Posterior vena cava (tissue), 2 donors: ENCODE data around the gene ARHGEF28. TPM values are rescaled to one million over a fixed set of nuclear protein-coding genes. Genes with fewer than 3 reads are reported as not detected.

Source experiments
- DNase-seq: peaks from one replicate; pipeline ENCODE4 v3.0.0-alpha.2; 2020; ENCODE audit warnings: low spot score
- intact Hi-C, 2 donors: fragments of 100-400 bp; cut with DNase I; formaldehyde crosslinking; loops; one replicate each; pipeline versions ENCODE4 v1.14.1 to v1.14.2; 2022 to 2023
- total RNA-seq, 2 donors: library from RNA; stranded (reverse); fragmentation: NEBNext Ultra II Directional; extraction: Animal tissue kit (Norgen Biotek cat#: 25700); gene quantifications; one replicate each; pipeline ENCODE4 v1.2.1, GENCODE V29; 2021
- donor health status: DM: yes; HTN: yes; CAD: no.
- donor health status: DM: yes; HTN: yes; CAD: no.

Gene ARHGEF28
- total RNA-seq, 2 donors from 2014 or later: 12.7 to 13.0 TPM

DNA sequence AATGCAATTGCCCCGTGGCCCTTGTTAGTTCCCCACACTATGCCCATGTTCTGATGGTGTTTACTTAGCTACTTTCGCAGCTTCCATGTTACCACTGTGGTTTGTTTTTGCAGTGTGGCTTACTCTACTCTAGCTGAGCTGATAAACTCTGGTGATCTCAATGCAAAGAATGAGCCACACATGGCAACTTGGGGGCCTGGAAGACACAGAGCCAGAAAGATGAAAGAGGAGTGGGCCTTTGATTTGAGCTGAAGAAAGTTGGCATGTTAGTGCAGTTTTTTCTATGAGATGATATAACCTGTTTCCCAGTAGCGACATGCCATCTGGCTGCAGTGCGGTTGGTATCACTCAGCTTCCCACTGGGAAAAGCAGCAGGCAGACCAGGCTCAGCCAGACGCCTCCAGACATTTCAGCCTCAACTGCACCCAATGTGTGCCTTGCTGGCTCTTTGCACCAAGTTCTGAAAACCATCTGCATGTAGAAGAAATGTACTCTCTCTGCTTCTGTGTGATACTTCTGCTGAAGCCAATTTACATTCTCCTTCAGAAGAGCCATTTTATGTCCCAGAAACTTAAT, 329.4 kb downstream of the ARHGEF28 start:
- intact Hi-C loops: no loop called here
- no peak for DNase-seq

DNA sequence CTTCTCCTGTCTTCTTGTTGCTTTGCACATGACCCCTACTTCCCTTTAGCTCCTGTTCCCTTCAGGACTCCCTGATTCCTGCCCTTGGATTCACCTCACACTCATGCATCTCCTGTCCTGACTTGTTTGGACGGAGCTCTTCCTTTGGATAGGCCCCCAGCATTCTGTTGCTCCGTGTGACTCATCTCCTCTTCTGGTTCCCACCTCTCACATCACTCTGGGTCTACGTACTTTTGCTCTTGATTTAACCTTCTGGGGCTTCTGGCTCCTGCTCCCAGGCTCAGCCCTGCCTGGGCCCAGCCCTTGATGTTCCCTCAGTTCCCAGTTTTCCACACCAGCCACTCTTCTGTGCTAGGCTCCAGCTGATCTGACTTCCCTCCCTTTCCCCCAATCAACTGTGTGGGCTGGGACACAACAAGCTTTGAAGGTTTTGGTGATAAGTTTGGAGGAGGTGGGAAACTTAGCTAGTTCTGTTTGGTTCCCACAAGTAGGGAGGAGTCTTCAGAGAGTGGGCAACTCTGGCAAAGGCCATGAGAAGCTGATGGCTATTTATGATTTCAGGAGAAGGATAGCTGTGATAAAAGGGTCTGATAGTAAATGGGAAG, 331.5 kb downstream of the ARHGEF28 start:
- intact Hi-C loops: no loop called here
- DNase-seq: no peak

DNA sequence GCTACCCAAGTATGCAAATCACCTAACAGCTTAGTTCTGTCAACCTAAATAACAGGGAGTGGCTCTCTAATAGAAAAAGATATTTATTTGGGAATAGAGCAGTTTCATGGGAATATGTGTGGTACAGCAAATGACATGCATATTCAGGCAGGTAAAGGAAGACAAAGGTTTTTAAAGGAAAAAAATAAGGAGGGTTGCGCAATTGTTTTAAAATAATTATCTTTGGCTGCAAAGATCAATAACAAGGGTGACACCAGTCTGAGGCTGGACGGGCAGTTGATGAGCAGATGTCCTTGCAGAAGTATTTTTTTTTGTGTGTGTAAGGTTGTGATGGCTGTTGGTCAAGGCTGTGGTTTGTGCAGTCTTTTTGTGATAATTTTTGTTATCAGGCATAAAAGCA, 332.0 kb downstream of the ARHGEF28 start:
- no peak for DNase-seq
- intact Hi-C loops: no loop called here

- intact Hi-C loops: no loop called here
- no peak for DNase-seq
These were observed 334.0 kb downstream of the ARHGEF28 start for GRCh38 chr5:73960023-73960422.

GRCh38 chr5:73960426-73960825, 334.4 kb downstream of the ARHGEF28 start:
- DNase-seq: no peak
- intact Hi-C loops: no loop called here

- DNase-seq: no peak
- intact Hi-C loops: no loop called here
These were observed 336.9 kb downstream of the ARHGEF28 start for GRCh38 chr5:73962801-73963425.

DNA sequence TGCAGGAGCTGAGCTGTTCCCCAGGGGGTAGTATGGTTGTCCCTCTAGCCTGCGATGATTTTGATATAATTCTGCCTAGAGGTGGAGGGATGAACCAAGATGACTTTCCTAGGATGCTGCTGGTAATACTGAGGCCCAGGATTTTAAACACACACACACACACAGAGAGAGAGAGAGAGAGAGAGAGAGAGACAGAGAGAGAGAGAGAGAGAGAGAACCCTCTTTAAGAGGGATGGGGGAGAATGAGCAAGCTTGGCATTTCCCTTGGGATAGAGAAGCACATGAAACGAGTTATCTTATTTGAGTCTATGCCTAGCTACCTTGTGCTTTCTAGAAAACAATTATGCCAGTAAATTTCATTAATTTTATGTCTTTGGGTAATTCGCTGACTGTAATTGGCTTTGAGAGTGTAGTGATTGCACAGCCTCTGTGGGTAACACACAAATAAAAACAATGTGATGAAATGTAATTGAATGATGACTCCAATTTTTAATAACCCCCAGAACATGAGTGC, 338.4 kb downstream of the ARHGEF28 start:
- intact Hi-C loops: no loop called here
- no peak for DNase-seq

- DNase-seq: no peak
- intact Hi-C loops: no loop called here
These were observed 340.5 kb downstream of the ARHGEF28 start for GRCh38 chr5:73966451-73966850.

DNA sequence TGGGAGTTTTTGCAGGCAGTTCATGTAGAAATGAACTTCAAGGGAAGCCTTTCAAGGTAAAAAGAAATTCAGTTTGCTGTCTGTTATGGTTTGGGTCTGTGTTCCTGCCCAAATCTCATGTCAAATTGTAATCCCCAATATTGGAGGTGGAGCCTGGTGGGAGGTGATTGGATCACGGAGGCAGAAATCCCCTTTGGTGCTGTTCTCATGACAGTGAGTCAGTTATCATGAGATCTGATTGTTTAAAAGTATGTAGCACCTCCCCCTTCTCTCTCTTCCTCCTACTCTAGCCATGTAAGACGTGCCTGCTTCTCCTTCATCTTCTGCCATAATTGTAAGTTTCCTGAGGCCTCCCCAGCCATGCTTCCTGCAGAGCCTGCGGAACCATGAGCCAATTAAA, 341.4 kb downstream of the ARHGEF28 start:
- intact Hi-C loops: no loop called here
- DNase-seq: no peak

DNA sequence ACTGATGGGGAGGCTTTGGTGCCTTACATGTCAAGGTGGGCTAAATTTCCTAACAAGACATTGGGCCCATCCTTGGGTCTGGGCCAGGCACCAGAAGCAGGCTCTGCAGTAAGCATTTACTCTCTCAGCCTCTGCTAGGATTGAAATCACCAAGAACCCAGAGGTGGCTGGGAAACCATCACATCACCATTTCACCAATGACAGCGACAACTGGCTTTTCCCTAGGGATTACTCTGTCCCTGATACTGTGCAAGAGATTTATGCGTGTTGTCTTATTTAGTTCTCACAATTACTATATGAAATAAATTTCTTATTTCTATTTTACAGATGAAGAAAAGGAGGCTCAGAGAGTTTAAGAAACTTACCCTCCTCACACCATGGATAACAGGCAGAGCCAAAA, 342.2 kb downstream of the ARHGEF28 start:
- intact Hi-C loops: no loop called here
- DNase-seq: no peak

GRCh38 chr5:73968729-73969128, 342.7 kb downstream of the ARHGEF28 start:
- no peak for DNase-seq
- intact Hi-C loops: no loop called here

DNA sequence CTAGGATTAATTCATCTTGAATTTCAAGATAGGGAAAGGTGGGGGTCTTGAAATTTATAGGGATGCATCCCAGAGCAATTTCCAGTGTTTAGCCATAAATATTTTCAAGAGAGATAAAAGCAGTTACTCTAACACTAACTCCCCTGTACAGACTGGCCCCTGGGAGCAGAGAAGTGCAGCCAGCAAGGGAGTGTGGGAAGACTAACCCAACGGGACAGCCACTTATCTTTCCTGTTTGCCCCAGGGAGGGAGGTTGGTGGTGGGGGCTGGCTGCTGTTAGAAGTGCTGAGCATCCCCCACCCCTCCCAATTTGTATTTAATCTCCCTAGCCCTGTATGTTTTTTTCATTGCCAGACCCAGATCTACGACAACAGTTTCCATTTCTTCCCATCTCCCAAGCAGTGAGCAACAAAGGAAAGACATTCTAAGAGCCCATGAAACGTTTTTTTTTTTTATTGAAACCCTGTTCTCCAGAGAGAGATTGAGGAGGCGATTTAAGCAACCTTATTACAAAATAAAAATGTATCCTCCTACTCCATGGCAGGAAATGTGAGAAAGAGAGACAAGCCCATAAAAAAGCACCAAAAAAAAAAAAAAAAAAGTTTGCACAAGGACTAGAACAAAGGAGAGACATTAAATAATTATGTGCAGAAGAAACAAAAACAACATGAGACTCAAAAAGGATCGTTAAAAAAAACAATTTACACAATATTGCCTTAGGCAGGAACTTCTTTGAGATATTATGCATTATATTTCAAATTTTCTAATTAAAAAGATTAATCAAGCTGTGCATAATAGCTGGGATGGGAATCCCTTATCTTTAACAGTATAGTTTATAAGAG, 343.4 kb downstream of the ARHGEF28 start:
- intact Hi-C loops: no loop called here
- DNase-seq: no peak

DNA sequence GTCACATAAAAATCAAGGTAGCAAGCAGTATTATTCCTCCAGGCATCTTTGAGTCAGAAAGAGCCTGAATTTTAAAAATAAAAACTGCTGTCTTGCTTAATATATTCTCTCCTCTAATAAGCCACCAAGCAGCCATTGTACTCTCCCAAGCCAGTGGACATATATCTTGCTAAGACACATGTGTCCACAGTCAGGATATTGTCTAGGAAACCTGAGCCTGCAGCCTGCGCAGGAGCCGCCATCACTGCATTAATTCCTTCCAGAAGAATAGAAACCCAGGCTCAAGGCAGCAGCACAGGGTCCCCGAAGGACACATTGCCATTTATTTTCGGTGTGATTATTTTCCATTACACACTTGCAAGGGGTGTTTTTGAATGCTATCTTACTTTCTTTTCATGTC, 345.3 kb downstream of the ARHGEF28 start:
- intact Hi-C loops: no loop called here
- no peak for DNase-seq

GRCh38 chr5:73973135-73973534, 347.1 kb downstream of the ARHGEF28 start:
- intact Hi-C loops: no loop called here
- DNase-seq: no peak

DNA sequence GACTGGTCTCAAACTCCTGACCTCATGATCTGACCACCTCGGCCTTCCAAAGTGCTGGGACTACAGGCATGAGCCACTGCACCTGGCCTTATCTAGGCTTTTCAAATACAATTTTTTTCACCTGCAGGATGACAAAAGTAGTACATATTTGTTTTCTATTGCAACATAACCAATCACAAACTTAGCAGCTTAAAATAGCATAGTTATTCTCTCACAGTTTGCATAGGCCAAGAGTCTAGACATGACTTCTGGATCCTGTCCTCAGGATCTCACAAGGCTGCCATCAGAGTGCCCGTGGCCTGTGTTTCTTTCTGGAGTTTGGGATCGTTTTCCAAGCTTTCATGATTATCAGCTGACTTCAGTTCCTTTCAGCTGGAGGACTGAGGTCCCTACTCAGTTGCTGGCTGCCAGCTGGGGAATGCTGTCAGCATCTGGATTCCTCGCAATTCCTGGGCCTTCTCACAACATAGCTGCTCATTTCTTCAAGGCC, 348.9 kb downstream of the ARHGEF28 start:
- no peak for DNase-seq
- intact Hi-C loops: no loop called here

DNA sequence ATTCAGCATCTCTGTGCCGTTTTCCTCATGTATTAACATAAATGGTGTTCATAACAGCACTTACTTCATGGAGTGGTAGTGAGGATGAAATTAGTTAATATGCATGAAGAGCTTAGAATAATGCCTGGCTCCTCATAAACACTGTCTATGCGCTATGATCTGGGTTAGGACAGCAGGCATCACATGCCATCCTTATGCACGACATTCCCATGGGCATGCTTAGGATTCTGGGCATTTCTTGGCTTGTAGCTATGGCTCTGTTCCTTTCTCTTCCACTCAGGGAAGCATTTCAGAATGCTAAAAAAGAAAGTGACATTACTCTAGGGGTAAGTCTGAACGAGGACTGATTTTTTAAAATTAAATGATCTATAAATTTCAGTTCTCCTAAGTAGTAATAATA, 349.8 kb downstream of the ARHGEF28 start:
- intact Hi-C loops: no loop called here
- no peak for DNase-seq

GRCh38 chr5:73977146-73977545, 351.1 kb downstream of the ARHGEF28 start:
- intact Hi-C loops: no loop called here
- DNase-seq: no peak

DNA sequence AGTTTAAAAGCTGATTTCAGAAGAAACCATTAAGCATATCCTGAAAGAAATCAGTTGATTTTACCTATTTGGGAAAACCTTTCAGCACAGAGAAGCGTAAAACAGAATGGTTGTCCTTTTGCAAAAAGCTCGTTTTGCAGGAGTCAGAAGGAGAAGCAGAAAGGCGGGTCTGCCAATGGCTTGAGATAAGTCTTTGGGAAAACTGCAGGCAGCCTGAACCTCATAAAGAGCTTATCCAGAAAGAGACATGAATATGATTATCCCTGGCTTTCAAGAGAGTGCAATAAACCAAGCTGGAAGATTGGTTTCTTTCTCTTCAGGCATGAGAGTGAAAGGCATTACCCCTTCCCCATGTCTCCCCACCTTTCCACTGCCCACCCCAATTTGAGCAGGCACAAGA, 353.3 kb downstream of the ARHGEF28 start:
- no peak for DNase-seq
- intact Hi-C loops: no loop called here

DNA sequence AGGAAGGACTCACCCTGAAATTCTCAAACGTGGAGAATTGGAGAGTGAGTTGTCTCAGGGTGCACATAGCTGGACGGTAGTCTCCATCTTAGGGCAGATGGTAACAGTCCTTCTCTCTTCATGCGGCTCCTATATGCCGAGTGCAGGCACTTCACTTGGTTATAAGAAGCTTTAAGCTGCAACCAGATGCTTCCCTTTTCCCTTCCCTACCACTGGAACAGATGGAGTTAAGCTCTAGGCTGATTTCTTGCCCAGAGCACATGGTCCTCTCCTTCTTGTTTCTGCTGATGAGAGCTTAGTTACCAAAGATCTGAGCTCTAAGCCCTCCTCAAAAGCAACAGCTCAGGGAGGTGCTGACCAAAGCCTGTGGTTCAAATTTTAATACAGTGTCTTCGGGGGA, 355.7 kb downstream of the ARHGEF28 start:
- no peak for DNase-seq
- intact Hi-C loops: no loop called here

DNA sequence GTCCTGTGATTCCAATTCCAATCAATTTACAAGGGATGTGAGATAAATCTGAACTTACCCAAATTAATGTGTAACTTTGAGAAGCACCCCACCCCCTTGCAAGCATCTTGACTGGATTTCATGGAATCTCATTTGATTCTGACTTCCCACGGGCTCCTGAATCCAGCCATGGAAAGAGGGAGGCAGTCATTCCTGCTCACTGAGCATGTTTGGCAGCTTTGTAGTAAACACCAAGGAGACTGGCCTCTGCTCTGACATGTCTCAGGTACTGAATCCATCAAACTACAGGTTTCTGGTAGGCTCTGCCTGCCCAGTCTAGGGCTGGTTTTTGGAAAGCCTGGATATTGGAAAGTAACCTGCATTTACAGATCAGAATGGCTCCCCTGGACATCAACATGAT, 357.6 kb downstream of the ARHGEF28 start:
- intact Hi-C loops: no loop called here
- DNase-seq: no peak
